ENCODE results near the gene VSTM1. TPM values are rescaled to one million over a fixed set of nuclear protein-coding genes. Genes with fewer than 3 reads are reported as not detected.
A peak's percentile ranks its signal among the peaks of the same experiment; 100 is the strongest.

Gene VSTM1
- total RNA-seq, 2 donors from 2014 or later: not detected

DNA sequence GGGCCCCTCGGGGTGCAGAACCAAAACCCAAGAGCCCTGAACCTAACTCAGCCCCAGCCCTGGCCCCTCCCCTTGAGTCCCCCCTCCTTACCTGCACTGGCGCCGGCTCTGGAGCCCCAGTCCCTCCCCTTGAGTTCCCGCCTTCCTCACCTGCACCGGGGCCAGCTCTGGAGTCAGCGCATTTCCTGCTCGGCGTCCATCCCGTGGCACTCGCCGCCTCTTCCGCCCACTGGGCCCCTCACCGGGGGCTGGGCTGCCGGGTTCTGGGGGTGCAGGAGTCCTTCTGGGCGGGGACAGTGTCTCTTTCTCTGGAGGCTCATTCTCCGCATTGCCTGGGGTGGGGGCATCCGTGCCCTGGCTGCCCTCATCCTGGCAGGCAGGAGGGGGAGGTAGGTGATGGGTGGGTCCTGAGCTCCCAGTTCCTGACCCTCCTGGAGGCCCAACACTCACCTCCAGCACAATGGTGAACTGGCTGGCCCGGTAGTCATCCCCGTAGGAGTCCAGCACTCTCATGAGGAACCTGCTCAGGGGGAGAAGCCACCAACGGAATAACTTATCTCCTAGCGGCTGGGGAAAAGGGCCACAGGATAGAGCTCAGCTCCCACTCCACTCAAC lies 44.3 kb upstream of the VSTM1 start:
- Mint-ChIP-seq H3K4me1 (peaks cover 6% of the 10 kb centered on the region), H3K36me3 (ENCODE audit: low read depth) (peaks cover 58% of the 10 kb centered on the region), H3K4me3 (no peak overlapping the region), H3K27ac (no peak overlapping the region), H3K27me3 (ENCODE audit: insufficient read depth) (no peaks in the 10 kb centered on the region), H3K9me3 (no peaks in the 10 kb centered on the region)
- DNase-seq: no peak
- 90 to 91% methylated on average over 15 to 20 of the region's 21 CpGs for WGBS, 2 experiments (ENCODE audit: insufficient coverage in 1 of 2, insufficient read length in 1 of 2)
- Histone ChIP-seq H3K9me3 (ENCODE audit: control insufficient read depth, low read length) (no peaks in the 10 kb centered on the region), H3K4me1 (ENCODE audit: control insufficient read depth, insufficient read depth, low read length) (no peaks in the 10 kb centered on the region), H3K4me3 (ENCODE audit: low read length) (no peak overlapping the region), H3K27ac (ENCODE audit: low read depth, low read length) (no peak overlapping the region), H3K36me3 (ENCODE audit: control insufficient read depth, insufficient read depth, low read length) (peaks cover 34% of the 10 kb centered on the region), H3K27me3 (ENCODE audit: control insufficient read depth, insufficient read depth, low read length, poor library complexity, severe bottlenecking) (no peaks in the 10 kb centered on the region), H3K9ac (ENCODE audit: extremely low read depth, low read length, poor library complexity, severe bottlenecking) (no peak overlapping the region)
- TF ChIP-seq, protein P1, sequence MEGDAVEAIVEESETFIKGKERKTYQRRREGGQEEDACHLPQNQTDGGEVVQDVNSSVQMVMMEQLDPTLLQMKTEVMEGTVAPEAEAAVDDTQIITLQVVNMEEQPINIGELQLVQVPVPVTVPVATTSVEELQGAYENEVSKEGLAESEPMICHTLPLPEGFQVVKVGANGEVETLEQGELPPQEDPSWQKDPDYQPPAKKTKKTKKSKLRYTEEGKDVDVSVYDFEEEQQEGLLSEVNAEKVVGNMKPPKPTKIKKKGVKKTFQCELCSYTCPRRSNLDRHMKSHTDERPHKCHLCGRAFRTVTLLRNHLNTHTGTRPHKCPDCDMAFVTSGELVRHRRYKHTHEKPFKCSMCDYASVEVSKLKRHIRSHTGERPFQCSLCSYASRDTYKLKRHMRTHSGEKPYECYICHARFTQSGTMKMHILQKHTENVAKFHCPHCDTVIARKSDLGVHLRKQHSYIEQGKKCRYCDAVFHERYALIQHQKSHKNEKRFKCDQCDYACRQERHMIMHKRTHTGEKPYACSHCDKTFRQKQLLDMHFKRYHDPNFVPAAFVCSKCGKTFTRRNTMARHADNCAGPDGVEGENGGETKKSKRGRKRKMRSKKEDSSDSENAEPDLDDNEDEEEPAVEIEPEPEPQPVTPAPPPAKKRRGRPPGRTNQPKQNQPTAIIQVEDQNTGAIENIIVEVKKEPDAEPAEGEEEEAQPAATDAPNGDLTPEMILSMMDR (conservative IDR thresholded peaks at IDR 0.05): no peak

GRCh38 chr19:54106716-54107115 lies 43.0 kb upstream of the VSTM1 start:
- H3K4me1 Mint-ChIP-seq: peaks cover 6% of the 10 kb centered on the region
- Histone ChIP-seq H3K9ac (ENCODE audit: extremely low read depth, low read length, poor library complexity, severe bottlenecking) (no peak overlapping the region), H3K4me1 (ENCODE audit: control insufficient read depth, insufficient read depth, low read length) (no peaks in the 10 kb centered on the region), H3K36me3 (ENCODE audit: control insufficient read depth, insufficient read depth, low read length) (peaks cover 33% of the 10 kb centered on the region), H3K27ac (ENCODE audit: low read depth, low read length) (no peak overlapping the region), H3K4me3 (ENCODE audit: low read length) (no peak overlapping the region), H3K27me3 (ENCODE audit: control insufficient read depth, insufficient read depth, low read length, poor library complexity, severe bottlenecking) (no peaks in the 10 kb centered on the region), H3K9me3 (ENCODE audit: control insufficient read depth, low read length) (no peaks in the 10 kb centered on the region)
- H3K27ac Mint-ChIP-seq: no peak overlapping the region
- 89 to 93% methylated on average over 5 to 15 of the region's 15 CpGs for WGBS, 2 experiments (ENCODE audit: insufficient coverage in 1 of 2, insufficient read length in 1 of 2)
- TF ChIP-seq, protein P1 (conservative IDR thresholded peaks at IDR 0.05): no peak
- H3K9me3 Mint-ChIP-seq: no peaks in the 10 kb centered on the region
- no peaks in the 10 kb centered on the region for H3K27me3 Mint-ChIP-seq (ENCODE audit: insufficient read depth)
- H3K36me3 Mint-ChIP-seq (ENCODE audit: low read depth): peaks cover 53% of the 10 kb centered on the region
- no peak overlapping the region for H3K4me3 Mint-ChIP-seq
- no peak for DNase-seq

- Histone ChIP-seq H3K36me3 (ENCODE audit: control insufficient read depth, insufficient read depth, low read length) (peaks cover 32% of the 10 kb centered on the region), H3K4me3 (ENCODE audit: low read length) (no peak overlapping the region)
- H3K4me3 Mint-ChIP-seq: no peak overlapping the region
These were observed 42.1 kb upstream of the VSTM1 start for GRCh38 chr19:54105796-54106195.

More at GRCh38 chr19:54105796-54106195, 42.1 kb upstream of the VSTM1 start:
- no peaks in the 10 kb centered on the region for H3K27me3 Mint-ChIP-seq (ENCODE audit: insufficient read depth)
- H3K4me1 Mint-ChIP-seq: peaks cover 6% of the 10 kb centered on the region
- no peaks in the 10 kb centered on the region for H3K27me3 ChIP-seq (ENCODE audit: control insufficient read depth, insufficient read depth, low read length, poor library complexity, severe bottlenecking)
- DNase-seq: peak; percentile 35
- H3K36me3 Mint-ChIP-seq (ENCODE audit: low read depth): peaks cover 51% of the 10 kb centered on the region
- H3K27ac Mint-ChIP-seq: no peak overlapping the region
- H3K27ac ChIP-seq (ENCODE audit: low read depth, low read length): no peak overlapping the region
- H3K9ac ChIP-seq (ENCODE audit: extremely low read depth, low read length, poor library complexity, severe bottlenecking): no peak overlapping the region
- 91 to 92% methylated on average over 6 to 10 of the region's 10 CpGs for WGBS, 2 experiments (ENCODE audit: insufficient coverage in 1 of 2, insufficient read length in 1 of 2)
- TF ChIP-seq, protein P1 (conservative IDR thresholded peaks at IDR 0.05): no peak
- H3K9me3 ChIP-seq (ENCODE audit: control insufficient read depth, low read length): no peaks in the 10 kb centered on the region
- no peaks in the 10 kb centered on the region for H3K9me3 Mint-ChIP-seq
- H3K4me1 ChIP-seq (ENCODE audit: control insufficient read depth, insufficient read depth, low read length): no peaks in the 10 kb centered on the region

All from endodermal cell (in vitro differentiated cells).